Measurements from ENCODE around the gene SDK1.
"Not testable (repeated sequence)": the region's sequence is repeated elsewhere in the genome, so short reads cannot be mapped to it uniquely, and the experiment has no call there.

SDK1 gene

GRCh38 chr7:4227105-4228010, 926.3 kb downstream of the SDK1 start:
- peak; percentile 3 for DNase-seq (ENCODE audit: low spot score)

- no peak for DNase-seq (ENCODE audit: low spot score)
These were observed 929.3 kb downstream of the SDK1 start for GRCh38 chr7:4230352-4230751.

GRCh38 chr7:4233146-4233545, 932.1 kb downstream of the SDK1 start:
- DNase-seq (ENCODE audit: low spot score) = no peak

GRCh38 chr7:4233621-4234497, 932.8 kb downstream of the SDK1 start:
- DNase-seq (ENCODE audit: low spot score) = no peak

GRCh38 chr7:4234498-4234855, 933.4 kb downstream of the SDK1 start:
- no peak for DNase-seq (ENCODE audit: low spot score)

GRCh38 chr7:4234886-4235285, 933.8 kb downstream of the SDK1 start:
- no peak for DNase-seq (ENCODE audit: low spot score)

- DNase-seq (ENCODE audit: low spot score) = no peak
These were observed 934.5 kb downstream of the SDK1 start for GRCh38 chr7:4235596-4235995.

GRCh38 chr7:4236389-4236788, 935.3 kb downstream of the SDK1 start:
- no peak for DNase-seq (ENCODE audit: low spot score)

GRCh38 chr7:4236873-4237272, 935.8 kb downstream of the SDK1 start:
- not testable (repeated sequence) for DNase-seq (ENCODE audit: low spot score)

GRCh38 chr7:4237296-4238235, 936.5 kb downstream of the SDK1 start:
- no peak for DNase-seq (ENCODE audit: low spot score)

- DNase-seq (ENCODE audit: low spot score) = no peak
These were observed 937.8 kb downstream of the SDK1 start for GRCh38 chr7:4238861-4239260.

GRCh38 chr7:4240042-4240441, 939.0 kb downstream of the SDK1 start:
- DNase-seq (ENCODE audit: low spot score) = no peak

GRCh38 chr7:4240520-4241303, 939.7 kb downstream of the SDK1 start:
- DNase-seq (ENCODE audit: low spot score) = no peak

GRCh38 chr7:4241304-4241612, 940.2 kb downstream of the SDK1 start:
- DNase-seq (ENCODE audit: low spot score) = no peak

- no peak for DNase-seq (ENCODE audit: low spot score)
These were observed 940.7 kb downstream of the SDK1 start for GRCh38 chr7:4241791-4242190.

- DNase-seq (ENCODE audit: low spot score) = no peak
These were observed 941.7 kb downstream of the SDK1 start for GRCh38 chr7:4242706-4243105.

- no peak for DNase-seq (ENCODE audit: low spot score)
These were observed 943.0 kb downstream of the SDK1 start for GRCh38 chr7:4244041-4244440.

- DNase-seq (ENCODE audit: low spot score) = no peak
These were observed 943.6 kb downstream of the SDK1 start for GRCh38 chr7:4244635-4245034.

GRCh38 chr7:4245135-4245865, 944.2 kb downstream of the SDK1 start:
- DNase-seq (ENCODE audit: low spot score) = no peak

- DNase-seq (ENCODE audit: low spot score) = no peak
These were observed 944.9 kb downstream of the SDK1 start for GRCh38 chr7:4245866-4246470.

All from globus pallidus (tissue), 1 donor.